Uterus (tissue), 2 donors: ENCODE measurements around the gene NPPC.

Experiments used
- CTCF ChIP-seq, 4 experiments: fragments of 200-600 bp in 2 of 4; fragments of 450-650 bp in 2 of 4; sonication (generic) in 2 of 4; IDR thresholded peaks; one replicate each; pipeline ENCODE4 v1.5.1; 2016 to 2019; ENCODE audit warnings: antibody characterized with exemption in 4 of 4, mild to moderate bottlenecking in 2 of 4, moderate library complexity in 1 of 4
- POLR2A ChIP-seq, 2 donors: fragments of 450-650 bp; IDR thresholded peaks; one replicate each; pipeline ENCODE4 v1.6.1; 2016; ENCODE audit warnings: antibody characterized with exemption in 2 of 2, mild to moderate bottlenecking in 1 of 2, moderate library complexity in 1 of 2

GRCh38 chr2:231923010-231923344 lies 3.2 kb downstream of the NPPC start:
- TF ChIP-seq CTCF (IDR thresholded peaks at IDR 0.05): no peak
- no peak for TF ChIP-seq POLR2A (IDR thresholded peaks at IDR 0.05)
